NCI-H1092 treated with DMSO at 0.1 percent for 48 hours (cell line): ENCODE results near the gene ATAT1.
"Not testable (repeated sequence)": the region's sequence is repeated elsewhere in the genome, so short reads cannot be mapped to it uniquely, and the experiment has no call there.

ENCODE experiments used
- DNase-seq: peaks from one replicate; lab custom pipeline; 2025; lab: John Stamatoyannopoulos, UW

ATAT1 gene

GRCh38 chr6:30651143-30651542 lies 24.5 kb downstream of the ATAT1 start:
- no peak for DNase-seq

GRCh38 chr6:30654798-30655742 lies 28.4 kb downstream of the ATAT1 start:
- DNase-seq = no peak

GRCh38 chr6:30655743-30656094 lies 29.0 kb downstream of the ATAT1 start:
- DNase-seq = no peak

- no peak for DNase-seq
These were observed 29.8 kb downstream of the ATAT1 start for GRCh38 chr6:30656513-30656912.

GRCh38 chr6:30657454-30657853 lies 30.8 kb downstream of the ATAT1 start:
- no peak for DNase-seq

- not testable (repeated sequence) for DNase-seq
These were observed 31.2 kb downstream of the ATAT1 start for GRCh38 chr6:30657922-30658321.

- DNase-seq = no peak
These were observed 38.5 kb downstream of the ATAT1 start for GRCh38 chr6:30664994-30665767.

GRCh38 chr6:30666300-30666699 lies 39.6 kb downstream of the ATAT1 start:
- DNase-seq = not testable (repeated sequence)

- no peak for DNase-seq
These were observed 44.3 kb downstream of the ATAT1 start for GRCh38 chr6:30670760-30671527.

- peak; percentile 88 for DNase-seq
These were observed 46.0 kb downstream of the ATAT1 start, which contains the start of gene DHX16 for GRCh38 chr6:30672445-30673253. Gene DHX16, minus strand, starts transcription at chr6:30673006. Its CDS starts 165 bp downstream, at chr6:30672841.

GRCh38 chr6:30676660-30677285 lies 50.1 kb downstream of the ATAT1 start:
- no peak for DNase-seq

GRCh38 chr6:30678964-30679726 lies 52.5 kb downstream of the ATAT1 start:
- DNase-seq = peak; percentile 30

GRCh38 chr6:30679765-30680535 lies 53.3 kb downstream of the ATAT1 start:
- DNase-seq = no peak

- DNase-seq = no peak
These were observed 55.1 kb downstream of the ATAT1 start for GRCh38 chr6:30681766-30682142.

- DNase-seq = no peak
These were observed 55.8 kb downstream of the ATAT1 start for GRCh38 chr6:30682143-30683117.

- no peak for DNase-seq
These were observed 56.7 kb downstream of the ATAT1 start for GRCh38 chr6:30683183-30683979.

GRCh38 chr6:30683980-30684338 lies 57.3 kb downstream of the ATAT1 start:
- DNase-seq = no peak
